Adrenal gland (tissue), 12 donors: ENCODE data around the gene TMPRSS4. TPM values are rescaled to one million over a fixed set of nuclear protein-coding genes. Genes with fewer than 3 reads are reported as not detected.

Experiments used
- DNase-seq, 7 donors: peaks; one replicate each; pipeline ENCODE4 v3.0.0-alpha.2; 2019 to 2020
- H3K27ac ChIP-seq, 5 donors: fragments of 200-600 bp; sonication (generic) in 4 of 5; 1 replicate in 3 of 5; 2 replicates in 2 of 5; pipeline versions ENCODE4 v1.5.1 to v1.8.0; 2016 to 2020; ENCODE audit warnings: mild to moderate bottlenecking in 1 of 5
- H3K27me3 ChIP-seq: fragments of 200-600 bp; 2 replicates; pipeline ENCODE4 v1.8.0; 2021
- H3K36me3 ChIP-seq, 2 donors: fragments of 200-600 bp; replicated peaks in 1 of 2; 1 replicate in 1 of 2; 2 replicates in 1 of 2; pipeline versions ENCODE4 v1.5.1 to v1.8.0; 2018 to 2022
- H3K4me1 ChIP-seq, 2 donors: fragments of 200-600 bp; replicated peaks in 1 of 2; 1 replicate in 1 of 2; 2 replicates in 1 of 2; pipeline versions ENCODE4 v1.5.1 to v1.8.0; 2018 to 2021
- H3K4me3 ChIP-seq, 4 donors: fragments of 200-600 bp; sonication (generic) in 3 of 4; one replicate each; pipeline ENCODE4 v1.5.1; 2016 to 2018
- H3K9me3 ChIP-seq, 3 donors: fragments of 200-600 bp; sonication (generic) in 1 of 3; replicated peaks in 1 of 3; 1 replicate in 2 of 3; 2 replicates in 1 of 3; pipeline versions ENCODE4 v1.5.1 to v1.8.0; 2016 to 2021
- CTCF ChIP-seq, 6 experiments: fragments of 450-650 bp in 4 of 6; fragments of 200-600 bp in 2 of 6; sonication (generic) in 1 of 6; IDR thresholded peaks; 1 replicate in 5 of 6; 2 replicates in 1 of 6; pipeline versions ENCODE4 v1.5.1 to v1.8.0; 2016 to 2021; ENCODE audit warnings: antibody characterized with exemption in 6 of 6, mild to moderate bottlenecking in 2 of 6, moderate library complexity in 1 of 6
- POLR2A ChIP-seq, 2 donors: fragments of 450-650 bp; IDR thresholded peaks; one replicate each; pipeline ENCODE4 v1.6.1; 2017; ENCODE audit warnings: antibody characterized with exemption in 2 of 2, mild to moderate bottlenecking in 2 of 2, moderate library complexity in 1 of 2
- WGBS, 4 donors: extraction: QIAGEN DNeasy Blood & Tissue Kit in 2 of 4; methylation state at CpG; one replicate each; pipeline versions ENCODE4 v1.1.5 to v1.1.7; 2013 to 2017; 5-methylcytosine and 5-hydroxymethylcytosine counted together
- intact Hi-C, 2 donors: fragments of 100-400 bp; cut with DNase I; formaldehyde crosslinking; loops; one replicate each; pipeline versions ENCODE4 v1.14.1 to v1.15.0; 2022 to 2023
- polyA plus RNA-seq, 3 donors: library from polyadenylated mRNA; stranded (reverse); fragments of 200-250 nt in 2 of 3; fragments of 350-450 nt in 1 of 3; fragmentation: Illumina TruSeq in 1 of 3; extraction: RNeasy Lipid Tissue Mini Kit (QIAGEN cat#74804) in 1 of 3; gene quantifications; one replicate each; pipeline ENCODE4 v1.2.3, GENCODE V29; 2013 to 2014
- total RNA-seq, 9 donors: library from RNA; depleted of rRNA in 4 of 9; stranded (reverse); fragments of >200 nt in 4 of 9; fragments of 120-200 nt in 1 of 9; fragmentation: NEBNext Ultra II Directional in 1 of 9; extraction: Animal tissue kit (Norgen Biotek cat#: 25700) in 1 of 9; gene quantifications; one replicate each; pipeline versions ENCODE4 v1.1.0 to v1.2.4, GENCODE V29; 2013 to 2023
- donor health status: healthy with polysubstance abuse.
- donor health status: Bipolar disorder and iron deficiency.
- donor health status: DM: yes; HTN: yes; CAD: no.
- donor health status: DM: no; HTN: no; CAD: no.
- donor health status: DM: no; HTN: no; CAD: no.
- donor health status: DM: yes; HTN: yes; CAD: no.

Gene TMPRSS4
- total and polyA plus RNA-seq, 12 donors, result 0.13 to 0.43 (median 0.27) TPM; not detected in 8

DNA sequence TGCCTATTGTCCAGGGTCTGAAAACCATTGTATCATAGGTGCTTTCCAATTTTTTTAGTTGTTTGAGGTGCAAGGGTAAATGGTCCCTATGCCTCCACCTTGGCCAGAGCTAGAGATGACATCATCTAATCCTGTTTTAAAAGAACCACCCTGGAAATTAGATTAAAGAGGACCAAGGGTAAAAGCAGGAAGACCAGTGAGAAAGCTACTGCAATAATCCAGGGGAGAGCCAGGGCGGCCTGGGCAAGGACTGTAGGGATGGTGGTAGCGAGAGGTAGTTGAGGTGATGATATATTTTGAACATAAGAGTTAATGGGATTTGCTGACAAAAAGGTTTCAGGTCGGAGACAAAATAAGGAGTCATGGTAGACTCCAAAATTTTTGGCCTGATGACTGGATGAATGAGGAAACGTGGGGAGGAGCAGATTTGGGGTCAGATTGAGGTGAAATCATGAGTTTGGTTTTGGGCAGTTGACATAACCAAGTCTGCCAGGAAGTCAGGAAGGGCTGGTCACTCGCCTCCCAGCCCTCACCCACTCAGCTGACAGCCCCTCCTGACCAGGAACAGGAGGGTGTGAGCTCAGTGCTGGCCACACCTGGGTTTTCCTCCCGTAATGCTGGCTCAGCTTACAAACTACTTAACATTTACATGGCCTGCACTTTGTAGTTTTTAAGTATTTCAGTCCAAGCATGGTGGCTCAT is 52.7 kb downstream of the TMPRSS4 start:
- Histone ChIP-seq H3K27ac (no peak overlapping the region), H3K4me1 (peaks cover 0 to 10% of the 10 kb centered on the region in 2 donors), H3K27me3 (no peaks in the 10 kb centered on the region), H3K36me3 (no peaks in the 10 kb centered on the region), H3K9me3 (no peaks in the 10 kb centered on the region), H3K4me3 (no peak overlapping the region)
- intact Hi-C loops, result no loop called here
- DNase-seq, result no peak
- TF ChIP-seq POLR2A (IDR thresholded peaks at IDR 0.05) (no peak), CTCF (IDR thresholded peaks at IDR 0.05) (no peak)
- 70 to 80% (median 75%) methylated on average over 6 of the region's 6 CpGs for WGBS, 4 donors

GRCh38 chr11:118132385-118133151 is 55.7 kb downstream of the TMPRSS4 start:
- Histone ChIP-seq H3K4me1 (peaks cover 0 to 10% of the 10 kb centered on the region in 2 donors), H3K36me3 (no peaks in the 10 kb centered on the region), H3K9me3 (no peaks in the 10 kb centered on the region), H3K27ac (no peak overlapping the region), H3K4me3 (no peak overlapping the region), H3K27me3 (no peaks in the 10 kb centered on the region)
- no peak for DNase-seq
- TF ChIP-seq POLR2A (IDR thresholded peaks at IDR 0.05), result no peak
- no peak for TF ChIP-seq CTCF (IDR thresholded peaks at IDR 0.05)
- intact Hi-C loops, result no loop called here
- WGBS, 4 donors, result 76 to 84% (median 79%) methylated on average over 15 of the region's 15 CpGs

- DNase-seq, result no peak
- Histone ChIP-seq H3K27me3 (no peaks in the 10 kb centered on the region), H3K4me3 (no peak overlapping the region), H3K9me3 (no peaks in the 10 kb centered on the region), H3K27ac (no peak overlapping the region), H3K36me3 (no peaks in the 10 kb centered on the region), H3K4me1 (peaks cover 0 to 10% of the 10 kb centered on the region in 2 donors)
- intact Hi-C loops, result no loop called here
- no peak for TF ChIP-seq CTCF (IDR thresholded peaks at IDR 0.05)
- no peak for TF ChIP-seq POLR2A (IDR thresholded peaks at IDR 0.05)
- 79 to 88% (median 84%) methylated on average over 10 of the region's 10 CpGs for WGBS, 4 donors
Measured at GRCh38 chr11:118133816-118134215, 56.9 kb downstream of the TMPRSS4 start.

GRCh38 chr11:118135051-118135795 is 58.3 kb downstream of the TMPRSS4 start:
- intact Hi-C loops, result no loop called here
- H3K4me3 ChIP-seq, result no peak overlapping the region

More at GRCh38 chr11:118135051-118135795, 58.3 kb downstream of the TMPRSS4 start:
- no peak for TF ChIP-seq CTCF (IDR thresholded peaks at IDR 0.05)
- no peak for TF ChIP-seq POLR2A (IDR thresholded peaks at IDR 0.05)
- no peak overlapping the region for H3K27ac ChIP-seq
- H3K9me3 ChIP-seq, result no peaks in the 10 kb centered on the region
- DNase-seq, result no peak
- H3K4me1 ChIP-seq, result no peaks in the 10 kb centered on the region
- H3K36me3 ChIP-seq, result no peaks in the 10 kb centered on the region
- H3K27me3 ChIP-seq, result no peaks in the 10 kb centered on the region
- 75 to 81% (median 77%) methylated on average over 2 to 7 of the region's 7 CpGs for WGBS, 4 donors
